HepG2 (cell line): ENCODE measurements around the gene NOTCH3. TPM values are rescaled to one million over a fixed set of nuclear protein-coding genes. Genes with fewer than 3 reads are reported as not detected.
A peak's percentile ranks its signal among the peaks of the same experiment; 100 is the strongest.

ENCODE experiments used
- AGO2 ChIP-seq: fragments of 200-400 bp; formaldehyde crosslinking; optimal IDR thresholded peaks from 2 replicates; pipeline ENCODE3; 2017; ENCODE audit warnings: mild to moderate bottlenecking, low read depth, low read length, moderate library complexity
- DMAP1 ChIP-seq: IDR thresholded peaks from 2 replicates; pipeline ENCODE4 v1.6.1; 2016
- HMGA1 ChIP-seq: sonication (generic); formaldehyde crosslinking; conservative IDR thresholded peaks from 2 replicates; pipeline ENCODE4 v1.4.0; 2020; ENCODE audit warnings: missing genetic modification reagents
- HNRNPK ChIP-seq: fragments of 200-400 bp; formaldehyde crosslinking; IDR thresholded peaks from 2 replicates; pipeline ENCODE4 v1.6.1; 2018; ENCODE audit warnings: low read length, low read depth, moderate library complexity, mild to moderate bottlenecking; ENCODE audit not compliant: poor library complexity, severe bottlenecking
- KDM4B ChIP-seq: sonication (generic); formaldehyde crosslinking; IDR thresholded peaks from 2 replicates; pipeline ENCODE4 v1.4.0; 2020; ENCODE audit warnings: missing genetic modification reagents
- MAFG ChIP-seq: sonication (generic); formaldehyde crosslinking; IDR thresholded peaks from 2 replicates; pipeline ENCODE4 v1.5.1; 2020; ENCODE audit warnings: mild to moderate bottlenecking, missing genetic modification reagents
- PHF20 ChIP-seq: sonication (generic); formaldehyde crosslinking; IDR thresholded peaks from 2 replicates; pipeline ENCODE4 v1.5.0; 2020; ENCODE audit warnings: mild to moderate bottlenecking, missing genetic modification reagents
- SATB2 ChIP-seq: sonication (generic); formaldehyde crosslinking; IDR thresholded peaks from 2 replicates; pipeline ENCODE4 v1.5.0; 2020; ENCODE audit warnings: missing genetic modification reagents
- ZFP37 ChIP-seq: sonication (generic); formaldehyde crosslinking; IDR thresholded peaks from 2 replicates; pipeline ENCODE4 v1.4.0; 2020; ENCODE audit warnings: missing genetic modification reagents, borderline replicate concordance
- ZKSCAN1 ChIP-seq: fragments of 150-350 bp; IDR thresholded peaks from 2 replicates; pipeline ENCODE4 v1.6.1; 2014; ENCODE audit warnings: low read length
- ZNF136 ChIP-seq: sonication (generic); formaldehyde crosslinking; IDR thresholded peaks from 2 replicates; pipeline ENCODE4 v1.8.1; 2022; ENCODE audit warnings: low read depth, mild to moderate bottlenecking, moderate library complexity, missing genetic modification reagents
- ZNF460 ChIP-seq: sonication (generic); formaldehyde crosslinking; IDR thresholded peaks from 2 replicates; pipeline ENCODE4 v1.5.1; 2020; ENCODE audit warnings: missing genetic modification reagents, mild to moderate bottlenecking, borderline replicate concordance
- ZNF556 ChIP-seq: sonication (generic); formaldehyde crosslinking; IDR thresholded peaks from 2 replicates; pipeline ENCODE4 v1.4.0; 2020; ENCODE audit warnings: mild to moderate bottlenecking, missing genetic modification reagents, borderline replicate concordance
- ZNF563 ChIP-seq: sonication (generic); formaldehyde crosslinking; IDR thresholded peaks from 2 replicates; pipeline ENCODE4 v1.8.0; 2022; ENCODE audit warnings: mild to moderate bottlenecking, moderate library complexity, missing genetic modification reagents
- ZNF589 ChIP-seq: sonication (generic); formaldehyde crosslinking; conservative IDR thresholded peaks from 2 replicates; pipeline ENCODE4 v1.8.0; 2022; ENCODE audit warnings: mild to moderate bottlenecking, moderate library complexity, missing genetic modification reagents
- ZNF598 ChIP-seq: sonication (generic); formaldehyde crosslinking; IDR thresholded peaks from 2 replicates; pipeline ENCODE4 v1.5.1; 2020; ENCODE audit warnings: mild to moderate bottlenecking, missing genetic modification reagents, borderline replicate concordance
- ZNF766 ChIP-seq: sonication (generic); formaldehyde crosslinking; IDR thresholded peaks from 2 replicates; pipeline ENCODE4 v1.5.0; 2020; ENCODE audit warnings: missing genetic modification reagents, borderline replicate concordance
- ZNF773 ChIP-seq: sonication (generic); formaldehyde crosslinking; IDR thresholded peaks from 2 replicates; pipeline ENCODE4 v1.4.0; 2020; ENCODE audit warnings: missing genetic modification reagents, borderline replicate concordance
- polyA plus RNA-seq, 8 experiments: library from polyadenylated mRNA; depleted of rRNA in 3 of 8; stranded (reverse) in 7 of 8; unstranded in 1 of 8; fragments of >200 nt; fragmentation: Illumina TruSeq in 4 of 8; extraction: Trizol in 4 of 8; gene quantifications; 2 replicates each; pipeline versions ENCODE4 v1.2.1 to v1.2.3, GENCODE V29; 2011 to 2016; ENCODE audit warnings: low read depth in 4 of 8, missing spikeins in 1 of 8, mixed read lengths in 1 of 8; ENCODE audit not compliant: insufficient read depth in 1 of 8
- total RNA-seq, 5 experiments: library from RNA; depleted of rRNA; stranded (reverse); fragments of >200 nt; fragmentation: Illumina TruSeq; extraction: Trizol; gene quantifications; 2 replicates each; pipeline ENCODE4 v1.2.3, GENCODE V29; 2016; ENCODE audit warnings: low read depth in 1 of 5
- TF ChIP-seq, protein P1 (sequence below): IDR thresholded peaks from 2 replicates; pipeline ENCODE4 v1.6.1; 2016
- TF ChIP-seq, protein P2 (sequence below): sonication (generic); formaldehyde crosslinking; IDR thresholded peaks from 2 replicates; pipeline ENCODE4 v1.8.1; 2023; ENCODE audit warnings: missing genetic modification reagents, inconsistent platforms, borderline replicate concordance
- TF ChIP-seq, protein P3 (sequence below): sonication (generic); formaldehyde crosslinking; IDR thresholded peaks from 2 replicates; pipeline ENCODE4 v1.8.0; 2022; ENCODE audit warnings: mild to moderate bottlenecking, missing genetic modification reagents
- TF ChIP-seq, protein P4 (sequence below): sonication (generic); formaldehyde crosslinking; IDR thresholded peaks from 2 replicates; pipeline ENCODE4 v1.8.0; 2022; ENCODE audit warnings: missing genetic modification reagents, mild to moderate bottlenecking, inconsistent platforms, borderline replicate concordance
- TF ChIP-seq, protein P5 (sequence below): sonication (generic); formaldehyde crosslinking; IDR thresholded peaks from 2 replicates; pipeline ENCODE4 v1.8.0; 2023; ENCODE audit warnings: mild to moderate bottlenecking, missing genetic modification reagents

Gene NOTCH3
- total and polyA plus RNA-seq, 2 of the 13 experiments (the other 11 are each of a cell fraction or from before 2014, with no cell fraction given) = 0.09 to 0.28 TPM

DNA sequence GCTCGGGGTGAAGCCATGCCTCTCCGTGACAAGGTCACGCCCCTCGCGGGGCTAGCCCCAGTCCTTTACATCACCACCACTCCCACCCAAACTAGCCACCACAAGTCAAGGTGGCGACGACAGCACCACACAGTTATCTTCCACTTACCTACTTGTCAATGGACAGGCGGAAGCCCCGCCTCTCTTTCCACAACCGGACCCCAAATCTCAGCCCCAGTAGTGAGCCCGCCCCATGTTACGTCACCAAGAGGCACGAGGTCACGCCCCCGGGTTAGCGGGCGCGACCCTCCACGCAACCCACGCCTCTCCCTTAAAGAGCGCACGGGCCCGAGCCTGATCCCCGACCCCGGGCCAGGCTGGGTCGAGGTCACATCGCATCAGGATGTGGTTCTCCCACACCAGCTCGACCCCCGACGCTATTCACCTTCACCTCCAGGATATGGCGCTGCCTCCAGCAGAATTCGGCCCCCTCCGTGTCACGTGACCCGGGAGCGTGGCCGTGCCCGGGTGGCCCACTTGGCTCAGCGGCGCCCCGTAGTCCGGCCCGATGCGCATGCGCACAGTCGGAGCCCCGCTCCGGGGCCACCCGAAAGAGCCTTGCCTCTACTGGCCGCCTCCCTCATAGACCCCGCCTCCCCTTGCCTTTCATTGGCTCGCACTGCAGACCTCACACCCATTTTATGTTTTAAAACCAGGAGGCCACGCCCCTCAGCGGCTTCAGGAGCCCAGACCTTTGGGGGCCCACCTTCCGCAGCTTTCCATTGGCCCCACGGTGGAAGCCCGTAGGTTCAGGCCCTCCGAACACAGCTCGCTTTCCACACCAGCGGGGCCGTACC lies 75.3 kb downstream of the NOTCH3 start (continued):
- TF ChIP-seq, protein P1, sequence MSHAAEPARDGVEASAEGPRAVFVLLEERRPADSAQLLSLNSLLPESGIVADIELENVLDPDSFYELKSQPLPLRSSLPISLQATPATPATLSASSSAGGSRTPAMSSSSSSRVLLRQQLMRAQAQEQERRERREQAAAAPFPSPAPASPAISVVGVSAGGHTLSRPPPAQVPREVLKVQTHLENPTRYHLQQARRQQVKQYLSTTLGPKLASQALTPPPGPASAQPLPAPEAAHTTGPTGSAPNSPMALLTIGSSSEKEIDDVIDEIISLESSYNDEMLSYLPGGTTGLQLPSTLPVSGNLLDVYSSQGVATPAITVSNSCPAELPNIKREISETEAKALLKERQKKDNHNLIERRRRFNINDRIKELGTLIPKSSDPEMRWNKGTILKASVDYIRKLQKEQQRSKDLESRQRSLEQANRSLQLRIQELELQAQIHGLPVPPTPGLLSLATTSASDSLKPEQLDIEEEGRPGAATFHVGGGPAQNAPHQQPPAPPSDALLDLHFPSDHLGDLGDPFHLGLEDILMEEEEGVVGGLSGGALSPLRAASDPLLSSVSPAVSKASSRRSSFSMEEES = peak; percentile 89
- TF ChIP-seq ZKSCAN1 (no peak), HNRNPK (no peak), AGO2 (peak; percentile 24), ZFP37 (CRISPR knock-in tag) (0 out of 2 replicates have a peak, but pooled peaks have one; percentile 54), ZNF460 (CRISPR knock-in tag) (peak; percentile 24; the same call in 1 of the 2 replicates), SATB2 (CRISPR knock-in tag) (no peak), ZNF589 (no peak), ZNF556 (CRISPR knock-in tag) (no peak), ZNF766 (CRISPR knock-in tag) (peak; percentile 82; the same call in 1 of the 2 replicates), PHF20 (CRISPR knock-in tag) (peak; percentile 76), ZNF598 (no peak), MAFG (CRISPR knock-in tag) (no peak), DMAP1 (CRISPR knock-in tag) (peak; percentile 95; the same call in 1 of the 2 replicates), ZNF563 (CRISPR knock-in tag) (no peak), KDM4B (CRISPR knock-in tag) (0 out of 2 replicates have a peak, but pooled peaks have one; percentile 14), ZNF136 (no peak), ZNF773 (CRISPR knock-in tag) (0 out of 2 replicates have a peak, but pooled peaks have one; percentile 72), HMGA1 (CRISPR knock-in tag) (no peak)
- TF ChIP-seq, protein P2, sequence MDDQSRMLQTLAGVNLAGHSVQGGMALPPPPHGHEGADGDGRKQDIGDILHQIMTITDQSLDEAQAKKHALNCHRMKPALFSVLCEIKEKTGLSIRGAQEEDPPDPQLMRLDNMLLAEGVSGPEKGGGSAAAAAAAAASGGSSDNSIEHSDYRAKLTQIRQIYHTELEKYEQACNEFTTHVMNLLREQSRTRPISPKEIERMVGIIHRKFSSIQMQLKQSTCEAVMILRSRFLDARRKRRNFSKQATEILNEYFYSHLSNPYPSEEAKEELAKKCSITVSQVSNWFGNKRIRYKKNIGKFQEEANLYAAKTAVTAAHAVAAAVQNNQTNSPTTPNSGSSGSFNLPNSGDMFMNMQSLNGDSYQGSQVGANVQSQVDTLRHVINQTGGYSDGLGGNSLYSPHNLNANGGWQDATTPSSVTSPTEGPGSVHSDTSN (CRISPR knock-in tag) = no peak
- TF ChIP-seq, protein P3, sequence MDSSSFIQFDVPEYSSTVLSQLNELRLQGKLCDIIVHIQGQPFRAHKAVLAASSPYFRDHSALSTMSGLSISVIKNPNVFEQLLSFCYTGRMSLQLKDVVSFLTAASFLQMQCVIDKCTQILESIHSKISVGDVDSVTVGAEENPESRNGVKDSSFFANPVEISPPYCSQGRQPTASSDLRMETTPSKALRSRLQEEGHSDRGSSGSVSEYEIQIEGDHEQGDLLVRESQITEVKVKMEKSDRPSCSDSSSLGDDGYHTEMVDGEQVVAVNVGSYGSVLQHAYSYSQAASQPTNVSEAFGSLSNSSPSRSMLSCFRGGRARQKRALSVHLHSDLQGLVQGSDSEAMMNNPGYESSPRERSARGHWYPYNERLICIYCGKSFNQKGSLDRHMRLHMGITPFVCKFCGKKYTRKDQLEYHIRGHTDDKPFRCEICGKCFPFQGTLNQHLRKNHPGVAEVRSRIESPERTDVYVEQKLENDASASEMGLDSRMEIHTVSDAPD = no peak
- TF ChIP-seq, protein P4, sequence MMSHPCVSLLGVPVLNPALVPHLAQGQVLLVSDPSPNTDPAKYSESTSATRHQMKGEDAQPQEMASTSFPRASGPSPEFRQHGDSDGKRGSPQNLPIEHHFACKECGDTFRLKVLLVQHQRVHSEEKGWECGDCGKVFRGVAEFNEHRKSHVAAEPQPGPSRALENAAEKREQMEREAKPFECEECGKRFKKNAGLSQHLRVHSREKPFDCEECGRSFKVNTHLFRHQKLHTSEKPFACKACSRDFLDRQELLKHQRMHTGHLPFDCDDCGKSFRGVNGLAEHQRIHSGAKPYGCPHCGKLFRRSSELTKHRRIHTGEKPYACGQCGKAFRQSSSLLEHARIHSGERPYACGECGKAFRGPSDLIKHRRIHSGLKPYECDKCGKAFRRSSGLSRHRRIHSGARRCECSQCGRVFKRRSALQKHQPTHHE (CRISPR knock-in tag) = peak; percentile 59; the same call in 1 of the 2 replicates
- TF ChIP-seq, protein P5, sequence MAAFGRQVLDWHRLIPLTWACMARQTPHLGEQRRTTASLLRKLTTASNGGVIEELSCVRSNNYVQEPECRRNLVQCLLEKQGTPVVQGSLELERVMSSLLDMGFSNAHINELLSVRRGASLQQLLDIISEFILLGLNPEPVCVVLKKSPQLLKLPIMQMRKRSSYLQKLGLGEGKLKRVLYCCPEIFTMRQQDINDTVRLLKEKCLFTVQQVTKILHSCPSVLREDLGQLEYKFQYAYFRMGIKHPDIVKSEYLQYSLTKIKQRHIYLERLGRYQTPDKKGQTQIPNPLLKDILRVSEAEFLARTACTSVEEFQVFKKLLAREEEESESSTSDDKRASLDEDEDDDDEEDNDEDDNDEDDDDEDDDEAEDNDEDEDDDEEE (CRISPR knock-in tag) = no peak; the same call in none of the 2 replicates
